Hepatocyte (in vitro differentiated cells): ENCODE measurements around the gene WDR45.

ENCODE experiments used
- CTCF ChIP-seq: fragments of 200-600 bp; sonication (generic); IDR thresholded peaks from 2 replicates; pipeline ENCODE4 v1.5.1; 2016; ENCODE audit warnings: antibody characterized with exemption, mild to moderate bottlenecking; ENCODE audit not compliant: poor library complexity
- EZH2 ChIP-seq: fragments of 200-600 bp; sonication (generic); IDR thresholded peaks from 2 replicates; pipeline ENCODE4 v1.6.1; 2016; ENCODE audit warnings: antibody characterized with exemption, mild to moderate bottlenecking, borderline replicate concordance
- EZH2phosphoT487 ChIP-seq: fragments of 200-600 bp; sonication (generic); IDR thresholded peaks from one replicate; pipeline ENCODE4 v1.6.1; 2018; ENCODE audit warnings: antibody characterized with exemption, mild to moderate bottlenecking, low read depth, moderate library complexity; ENCODE audit not compliant: unreplicated experiment, severe bottlenecking

- no peak for TF ChIP-seq EZH2
- TF ChIP-seq CTCF = no peak
- TF ChIP-seq EZH2phosphoT487 = no peak
Observed at GRCh38 chrX:49116076-49116475, 36.4 kb upstream of the WDR45 start.
